Endometrial microvascular endothelial cells (primary cell): Measurements from ENCODE around the gene TMPRSS9. TPM values are rescaled to one million over a fixed set of nuclear protein-coding genes. Genes with fewer than 3 reads are reported as not detected.

Experiments used
- in situ Hi-C: cut with HindIII; loops from 2 replicates; pipeline ENCODE4 v1.10.0; 2017; ENCODE audit warnings: low sequenced_read_pairs, low pct_unique_long_range_greater_than_20kb; ENCODE audit errors: inconsistent ontology term
- total RNA-seq: library from RNA; depleted of rRNA; stranded (reverse); fragments of >200 nt; gene quantifications from one replicate; pipeline ENCODE4 v1.2.3, GENCODE V29; 2015; ENCODE audit errors: inconsistent ontology term

TMPRSS9 gene
- total RNA-seq, 1 donor from 2014 or later, result not detected

DNA sequence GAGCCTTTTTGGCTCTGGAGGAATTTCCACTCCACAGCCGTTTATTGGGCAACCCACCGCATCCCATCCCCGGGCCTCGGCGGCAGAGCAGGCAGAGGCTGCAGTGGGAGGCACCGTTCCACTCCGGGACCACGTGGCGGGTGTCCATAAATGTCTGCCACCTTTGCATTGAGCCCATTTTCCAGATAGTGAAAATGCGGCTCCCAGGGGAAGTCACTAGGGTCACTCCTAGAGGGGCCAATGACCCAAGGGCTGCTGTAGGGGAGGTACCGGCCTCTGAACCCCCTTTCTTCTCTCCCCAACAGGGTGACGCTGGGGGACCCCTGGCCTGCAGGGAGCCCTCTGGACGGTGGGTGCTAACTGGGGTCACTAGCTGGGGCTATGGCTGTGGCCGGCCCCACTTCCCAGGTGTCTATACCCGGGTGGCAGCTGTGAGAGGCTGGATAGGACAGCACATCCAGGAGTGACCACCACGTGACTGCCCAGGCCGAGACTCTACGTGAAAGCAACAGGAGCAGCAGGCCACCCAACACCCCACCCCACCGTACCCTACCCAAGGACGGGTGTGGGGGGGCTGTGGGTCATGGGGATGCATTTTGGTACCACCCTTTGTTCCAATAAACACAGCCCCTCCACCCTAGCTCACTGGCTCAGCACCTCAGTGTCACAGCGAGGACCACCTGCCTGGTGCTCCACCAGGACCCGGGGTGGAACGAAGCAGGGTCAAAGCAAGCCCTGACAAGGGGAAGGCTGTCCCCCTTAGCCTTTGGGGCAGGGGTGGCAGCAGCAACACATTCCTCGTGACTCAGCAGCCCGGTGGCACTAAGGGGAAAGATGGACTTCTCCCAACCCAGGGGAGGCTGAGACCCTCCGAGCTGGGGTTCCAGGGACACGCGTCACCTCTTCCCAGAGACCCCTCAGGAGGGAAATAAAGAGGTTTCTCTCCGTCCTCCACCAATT is 65.8 kb downstream of the TMPRSS9 start:
- in situ Hi-C loops, result no loop called here

DNA sequence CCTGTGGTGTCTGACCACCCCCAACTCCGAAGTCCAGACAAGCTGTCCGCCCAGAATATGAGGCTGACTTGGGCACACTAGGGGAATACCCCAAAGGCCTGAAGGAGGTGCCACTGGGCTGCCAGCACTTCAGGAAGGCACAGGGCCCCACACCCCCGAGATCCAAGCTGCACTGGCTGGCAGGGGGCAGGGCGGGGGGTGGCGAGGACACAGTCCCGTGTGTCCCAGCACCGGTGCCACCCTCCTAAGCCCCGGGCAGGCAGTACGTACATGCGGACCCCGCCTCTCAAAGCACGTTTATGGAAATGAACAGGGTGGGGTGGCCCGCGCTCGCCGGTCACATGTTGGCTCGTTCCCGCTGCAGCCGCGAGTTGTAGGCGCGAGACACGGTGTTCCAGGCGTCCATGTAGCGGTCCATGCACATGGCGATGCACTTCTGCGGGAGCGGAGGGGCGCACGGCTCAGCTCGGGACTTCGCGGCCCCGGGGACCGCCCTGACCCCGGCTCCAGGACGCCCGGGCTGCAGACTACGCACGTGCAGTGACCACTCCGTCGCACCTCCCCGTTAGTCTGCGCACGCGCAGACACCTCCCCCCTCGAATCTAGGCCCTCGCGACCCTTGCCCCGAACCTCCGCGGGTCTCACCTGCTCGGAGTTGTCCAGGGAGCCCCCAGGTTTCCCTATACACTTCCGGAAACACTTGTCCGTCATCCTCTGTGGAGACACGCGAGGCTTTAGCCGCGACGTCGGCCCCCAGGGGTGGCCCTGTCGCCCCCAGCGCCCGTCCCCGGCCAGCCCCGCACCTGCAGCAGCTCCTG is 66.8 kb downstream of the TMPRSS9 start:
- in situ Hi-C loops, result no loop called here

GRCh38 chr19:2427429-2428320 is 67.6 kb downstream of the TMPRSS9 start, which contains the start of gene TIMM13:
Gene TIMM13, minus strand, starts transcription at chr19:2427586. Its CDS starts 53 bp downstream, at chr19:2427533.
- in situ Hi-C loops, result no loop called here

- in situ Hi-C loops, result no loop called here
Measured at GRCh38 chr19:2428321-2428690, 68.2 kb downstream of the TMPRSS9 start.

DNA sequence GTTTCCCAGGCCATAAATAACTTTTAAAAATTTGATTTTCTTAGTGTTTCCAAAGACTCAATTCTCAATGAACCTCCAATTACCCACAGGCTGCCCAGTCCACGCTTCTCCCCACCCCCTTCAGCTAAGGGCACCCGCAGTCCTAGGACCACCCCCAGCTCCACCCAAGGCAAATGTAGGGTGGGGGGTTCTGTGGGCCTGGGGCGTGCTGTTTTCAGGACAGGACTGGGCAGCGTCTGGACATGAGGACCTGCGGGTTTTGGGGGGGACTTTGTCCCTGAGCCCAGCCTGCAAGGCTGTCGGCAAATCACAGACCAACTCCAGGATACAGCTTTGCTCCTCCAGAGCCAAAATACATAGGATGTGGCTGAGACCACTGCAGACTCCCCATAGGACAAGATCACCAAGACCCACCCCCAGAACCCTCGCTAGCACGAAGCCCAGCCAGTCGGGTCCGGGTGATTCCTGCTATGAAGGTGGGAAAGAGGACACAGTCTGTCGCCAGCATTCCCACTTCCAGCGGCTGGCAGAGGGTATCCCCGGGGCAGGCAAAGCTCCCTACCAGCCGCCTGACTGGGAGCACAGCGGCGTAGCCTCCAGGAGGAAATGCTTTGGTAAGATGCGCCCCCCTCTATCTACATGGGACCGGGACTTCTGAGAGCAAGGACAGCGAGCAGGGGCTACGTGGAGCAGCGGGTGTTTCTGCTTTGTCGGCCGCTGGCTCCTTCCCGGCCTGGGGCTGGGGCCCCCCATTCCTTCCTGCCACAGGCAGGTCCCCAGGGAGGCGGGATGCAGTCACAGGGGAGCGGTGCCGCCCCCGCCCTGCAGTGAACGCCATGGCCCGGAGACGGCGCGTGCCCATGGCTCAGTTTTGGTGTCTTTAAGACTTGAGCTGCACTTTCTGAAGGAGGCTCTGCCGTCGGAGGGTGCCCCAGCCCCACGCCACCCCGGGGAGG is 69.0 kb downstream of the TMPRSS9 start:
- in situ Hi-C loops, result no loop called here

- in situ Hi-C loops, result no loop called here
Measured at GRCh38 chr19:2429917-2430535, 70.0 kb downstream of the TMPRSS9 start.

- in situ Hi-C loops, result no loop called here
Measured at GRCh38 chr19:2431318-2432055, 71.4 kb downstream of the TMPRSS9 start.

DNA sequence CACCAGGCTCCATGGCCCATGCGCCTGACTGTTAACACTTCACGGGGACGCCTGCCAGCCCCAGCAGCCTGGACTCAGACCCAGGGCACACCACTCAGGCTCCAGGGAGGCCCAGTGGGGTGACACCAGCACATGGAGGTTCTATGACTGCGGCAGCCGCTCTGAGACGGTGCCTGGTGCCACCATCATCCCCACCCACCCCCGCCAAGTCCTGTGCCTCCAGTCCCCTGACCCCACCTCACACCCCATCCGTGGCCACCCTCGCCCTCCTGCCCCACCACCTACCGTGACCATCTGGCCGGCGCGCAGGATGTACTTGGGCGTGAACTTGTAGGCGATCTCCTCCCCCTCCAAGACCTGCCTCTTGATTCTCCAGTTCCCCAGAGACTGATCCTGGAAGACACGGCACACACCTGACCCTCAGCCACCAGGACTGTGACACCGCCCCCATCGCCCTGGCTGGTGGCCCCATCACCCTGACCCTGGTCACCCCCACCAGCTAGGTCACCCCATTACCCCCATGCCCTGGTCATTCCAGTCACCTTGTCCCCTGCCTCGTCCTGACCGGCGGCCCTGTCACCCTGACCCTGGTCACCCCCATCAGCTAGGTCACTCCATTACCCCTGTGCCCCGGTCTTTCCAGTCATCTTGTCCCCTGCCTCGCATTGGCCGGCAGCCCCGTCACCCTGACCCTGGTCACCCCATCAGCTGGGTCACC is 72.2 kb downstream of the TMPRSS9 start:
- in situ Hi-C loops, result no loop called here

GRCh38 chr19:2433854-2434253 is 73.8 kb downstream of the TMPRSS9 start:
- in situ Hi-C loops, result no loop called here

GRCh38 chr19:2434267-2434666 is 74.2 kb downstream of the TMPRSS9 start:
- in situ Hi-C loops, result no loop called here

DNA sequence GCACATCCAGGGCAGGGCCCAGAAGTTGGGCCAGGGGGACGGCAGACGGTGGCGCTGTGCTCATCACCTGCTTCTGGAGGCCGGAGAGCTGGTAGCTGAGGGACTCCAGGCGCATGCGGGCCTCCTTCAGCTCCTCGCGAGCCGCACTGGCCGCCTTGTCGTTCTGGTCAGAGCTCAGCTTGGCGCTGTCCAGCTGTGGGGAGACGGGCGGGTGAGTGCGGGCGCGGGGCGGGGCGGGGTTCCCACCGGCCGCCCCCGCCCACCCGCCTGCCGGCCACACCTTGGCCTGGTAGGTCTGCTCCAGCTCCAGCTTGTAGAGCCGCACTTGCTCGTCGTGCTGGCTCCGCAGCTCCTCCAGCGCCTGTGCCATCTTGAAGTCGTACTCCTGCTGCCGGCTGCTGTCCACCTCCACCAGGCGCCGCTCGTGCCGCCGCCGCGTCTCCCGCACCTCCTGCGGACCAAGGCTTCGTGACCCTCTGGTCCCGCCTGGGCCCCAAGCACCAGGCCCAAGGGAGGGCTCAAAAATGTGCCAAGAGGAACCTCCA is 74.7 kb downstream of the TMPRSS9 start:
- in situ Hi-C loops, result no loop called here

DNA sequence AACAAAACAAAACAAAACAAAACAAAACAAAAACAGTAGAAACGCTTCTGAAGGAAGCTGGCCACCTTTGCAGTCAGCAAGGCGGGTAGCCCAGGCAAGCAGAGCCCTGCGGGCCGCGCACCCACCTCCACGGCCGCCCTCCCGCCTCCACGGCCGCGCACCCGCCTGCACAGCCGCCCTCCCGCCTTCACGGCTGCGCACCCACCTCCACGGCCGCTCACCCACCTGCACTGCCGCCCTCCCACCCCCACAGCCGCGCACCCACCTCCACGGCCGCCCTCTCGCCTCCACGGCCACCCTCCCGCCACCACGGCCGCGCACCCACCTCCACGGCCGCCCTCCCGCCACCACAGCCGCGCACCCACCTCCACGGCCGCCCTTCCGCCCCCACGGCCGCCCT is 76.3 kb downstream of the TMPRSS9 start:
- in situ Hi-C loops, result no loop called here

DNA sequence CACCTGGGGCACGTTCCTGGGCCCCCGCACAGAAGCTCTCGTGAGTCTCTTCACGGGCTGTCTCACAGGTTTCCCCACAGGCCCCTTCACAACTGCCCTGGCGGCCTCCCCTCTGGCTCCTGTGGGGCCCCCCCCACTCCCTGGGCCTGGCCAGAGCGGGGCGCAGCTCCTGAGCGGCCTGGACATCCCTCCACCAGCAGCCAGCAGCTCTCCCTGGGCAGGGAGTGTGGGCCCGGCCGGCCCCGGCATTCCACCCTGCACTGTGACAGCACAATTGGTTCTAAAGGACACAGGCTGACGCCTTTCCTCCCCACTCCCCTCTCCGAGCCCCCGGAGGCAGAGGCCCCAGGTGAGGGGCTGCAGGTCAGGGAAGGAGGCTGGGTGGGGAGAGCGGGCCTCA is 76.9 kb downstream of the TMPRSS9 start:
- in situ Hi-C loops, result no loop called here

DNA sequence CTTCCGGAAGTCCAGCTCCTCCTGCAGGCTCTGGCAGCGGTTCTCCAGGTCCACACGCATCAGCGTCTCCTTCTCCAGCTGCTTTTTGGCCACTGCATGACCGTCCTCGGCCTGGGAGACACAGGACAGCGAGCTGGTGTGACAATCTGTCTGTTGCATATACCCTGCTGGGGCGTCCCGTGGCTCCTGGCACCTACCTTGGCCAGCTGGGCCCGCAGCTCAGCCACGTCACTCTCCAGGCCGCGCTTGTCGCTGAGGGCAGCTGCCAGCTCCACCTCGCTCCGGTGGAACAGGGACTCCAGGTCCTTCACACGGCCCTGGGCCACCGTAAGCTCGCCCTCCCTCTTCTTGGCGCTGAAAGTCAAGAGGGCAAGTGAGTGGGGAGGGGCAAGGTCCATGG is 78.1 kb downstream of the TMPRSS9 start:
- in situ Hi-C loops, result no loop called here

GRCh38 chr19:2440515-2440914 is 80.5 kb downstream of the TMPRSS9 start:
- in situ Hi-C loops, result no loop called here
